Dermis microvascular lymphatic vessel endothelial cell (primary cell): ENCODE measurements around the gene SLC5A7. TPM values are rescaled to one million over a fixed set of nuclear protein-coding genes. Genes with fewer than 3 reads are reported as not detected.

Source experiments
- DNase-seq, 2 donors: peaks; one replicate each; pipeline versions ENCODE4 v3.0.0 to v3.0.0-alpha.2; 2010; ENCODE audit warnings: low read depth in 2 of 2
- total RNA-seq: library from RNA; depleted of rRNA; stranded (reverse); fragments of >200 nt; gene quantifications from 2 replicates; pipeline ENCODE4 v1.2.1, GENCODE V29; 2014

Gene SLC5A7
- total RNA-seq = not detected in 2 replicates

DNA sequence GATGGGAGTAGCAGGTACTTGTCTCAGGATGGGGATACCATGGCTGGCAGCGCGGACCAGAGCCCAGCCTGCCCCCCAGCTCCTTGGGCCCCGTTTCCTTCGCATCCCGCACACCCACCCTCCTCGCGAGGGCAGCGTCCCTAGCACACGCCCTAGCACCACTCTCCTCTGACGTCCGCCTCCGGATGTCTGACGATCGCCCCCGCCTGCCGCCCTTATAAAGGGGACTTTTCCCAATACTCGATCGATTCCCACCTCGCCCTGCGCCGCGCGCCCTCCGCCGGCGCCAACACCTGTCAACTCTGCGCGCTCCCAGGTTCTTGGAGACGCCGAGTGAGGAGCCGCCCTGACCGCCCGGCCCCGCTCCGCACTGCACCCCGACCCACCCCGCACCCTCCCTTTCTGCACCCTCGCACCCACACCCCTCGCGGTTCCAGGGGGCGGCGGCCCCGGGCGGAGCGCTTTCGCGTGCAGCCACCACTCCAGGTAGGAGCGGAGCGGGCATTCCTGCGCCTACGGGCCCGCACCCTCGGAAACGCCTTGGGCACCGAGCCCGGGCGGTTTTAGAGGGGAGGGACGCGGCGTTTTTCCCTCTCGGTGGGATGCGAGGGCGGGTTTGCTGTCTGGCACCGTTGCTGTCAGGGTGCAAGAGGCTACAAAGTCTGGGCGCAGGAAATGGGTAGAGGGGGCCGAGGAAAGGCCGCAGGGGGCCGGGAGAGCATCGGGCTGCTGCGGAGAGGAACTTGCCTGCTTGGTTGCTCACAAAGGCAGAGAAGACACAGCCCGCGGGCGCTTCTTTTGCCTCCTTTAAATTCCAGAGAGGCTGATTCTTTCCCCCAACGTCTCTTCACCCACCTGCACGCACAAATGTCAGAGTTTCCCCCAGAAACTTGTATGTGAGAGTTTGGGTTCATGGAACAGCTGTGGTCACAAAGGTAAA, at the start of gene SLC5A7:
SLC5A7 (plus strand) TSS at position 247 of the 940 bp plus-strand sequence. CDS start 1,632 bp downstream, outside the sequence.
- no peak for DNase-seq

DNA sequence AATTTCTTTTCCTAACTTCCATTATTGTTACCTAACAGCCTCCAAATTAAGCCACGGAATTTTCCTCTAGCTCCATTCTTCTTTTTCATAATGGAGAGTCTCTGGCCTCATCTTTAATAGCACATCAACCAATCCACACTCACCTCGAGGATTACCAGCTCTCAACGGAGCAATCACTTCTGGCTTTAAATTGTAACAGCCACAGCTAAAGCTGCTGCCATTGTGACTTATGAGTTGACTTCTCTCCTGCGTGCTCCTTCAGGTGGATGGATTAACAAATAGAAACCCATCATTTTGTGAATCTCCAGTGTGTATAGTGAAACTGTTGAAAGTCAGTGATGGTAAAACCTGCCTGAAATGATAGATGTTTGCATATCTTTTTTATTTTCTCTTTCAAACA, 24.9 kb upstream of the SLC5A7 start:
- DNase-seq = no peak

DNA sequence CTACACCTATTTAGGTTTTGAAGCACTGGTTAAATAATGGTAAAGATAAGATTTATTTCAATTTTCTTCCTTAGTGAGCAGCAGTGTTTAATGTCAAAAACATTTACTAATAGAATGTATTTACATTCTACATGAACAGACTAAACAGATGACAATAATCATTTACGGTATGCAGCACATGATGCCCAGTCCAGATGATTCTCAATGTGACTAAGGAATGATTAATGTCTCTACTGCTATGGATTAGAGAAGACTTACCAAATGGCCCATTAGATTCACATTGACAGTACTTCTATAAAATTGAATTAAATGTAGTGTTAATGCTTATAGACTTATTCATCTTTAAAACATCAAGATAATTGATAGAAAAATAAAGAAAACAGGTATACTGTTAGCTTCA, 22.1 kb upstream of the SLC5A7 start:
- no peak for DNase-seq

- no peak for DNase-seq
These were observed 1.6 kb upstream of the SLC5A7 start for GRCh38 chr2:107984707-107985106.

DNA sequence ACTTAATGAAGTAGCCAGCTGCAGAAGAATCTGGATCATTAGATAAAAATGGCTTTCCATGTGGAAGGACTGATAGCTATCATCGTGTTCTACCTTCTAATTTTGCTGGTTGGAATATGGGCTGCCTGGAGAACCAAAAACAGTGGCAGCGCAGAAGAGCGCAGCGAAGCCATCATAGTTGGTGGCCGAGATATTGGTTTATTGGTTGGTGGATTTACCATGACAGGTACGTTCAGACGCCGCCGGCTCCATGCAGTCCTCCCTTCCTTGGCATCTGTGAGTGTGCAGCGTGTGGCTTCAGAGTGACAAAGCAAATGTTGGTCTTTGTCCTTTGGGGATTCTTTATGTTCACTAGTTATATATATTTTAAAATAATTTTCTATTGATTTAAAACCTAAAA, 1.8 kb downstream of the SLC5A7 start:
- no peak for DNase-seq

DNA sequence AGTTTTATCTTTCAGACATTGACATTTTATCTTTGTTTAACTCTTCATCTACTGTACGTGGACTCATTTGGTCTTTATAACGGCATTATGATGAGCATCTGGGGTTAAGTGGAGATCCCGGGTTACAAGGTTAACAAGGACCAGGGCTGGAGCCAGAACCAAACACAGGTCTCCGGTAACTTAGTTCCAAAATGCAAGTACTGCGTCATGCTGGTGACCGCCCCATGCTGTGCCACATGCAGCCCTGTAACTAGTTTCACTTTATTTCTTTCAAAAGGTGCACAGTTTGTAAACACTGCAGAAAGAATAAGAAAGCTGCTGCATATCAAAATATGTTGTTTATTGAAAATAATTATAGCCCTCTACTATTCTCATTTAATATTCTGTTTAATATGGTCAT, 3.1 kb downstream of the SLC5A7 start:
- DNase-seq = no peak

- no peak for DNase-seq
These were observed 4.4 kb downstream of the SLC5A7 start for GRCh38 chr2:107990718-107991117.

DNA sequence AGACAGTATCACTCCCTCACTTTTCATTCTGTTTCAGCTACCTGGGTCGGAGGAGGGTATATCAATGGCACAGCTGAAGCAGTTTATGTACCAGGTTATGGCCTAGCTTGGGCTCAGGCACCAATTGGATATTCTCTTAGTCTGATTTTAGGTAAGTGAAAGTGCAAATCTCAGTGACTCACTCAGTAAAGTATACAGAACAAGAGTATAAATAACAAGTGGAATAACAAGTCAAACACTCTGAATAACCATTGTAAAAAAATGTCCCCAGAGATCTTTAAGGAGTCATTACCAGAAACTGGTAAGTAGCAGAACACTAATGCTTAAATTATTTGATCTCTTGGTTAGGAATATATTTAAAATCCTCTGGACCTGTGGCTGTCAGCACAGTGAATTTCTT, 5.7 kb downstream of the SLC5A7 start:
- DNase-seq = no peak

- no peak for DNase-seq
These were observed 12.8 kb downstream of the SLC5A7 start for GRCh38 chr2:107999158-107999557.

DNA sequence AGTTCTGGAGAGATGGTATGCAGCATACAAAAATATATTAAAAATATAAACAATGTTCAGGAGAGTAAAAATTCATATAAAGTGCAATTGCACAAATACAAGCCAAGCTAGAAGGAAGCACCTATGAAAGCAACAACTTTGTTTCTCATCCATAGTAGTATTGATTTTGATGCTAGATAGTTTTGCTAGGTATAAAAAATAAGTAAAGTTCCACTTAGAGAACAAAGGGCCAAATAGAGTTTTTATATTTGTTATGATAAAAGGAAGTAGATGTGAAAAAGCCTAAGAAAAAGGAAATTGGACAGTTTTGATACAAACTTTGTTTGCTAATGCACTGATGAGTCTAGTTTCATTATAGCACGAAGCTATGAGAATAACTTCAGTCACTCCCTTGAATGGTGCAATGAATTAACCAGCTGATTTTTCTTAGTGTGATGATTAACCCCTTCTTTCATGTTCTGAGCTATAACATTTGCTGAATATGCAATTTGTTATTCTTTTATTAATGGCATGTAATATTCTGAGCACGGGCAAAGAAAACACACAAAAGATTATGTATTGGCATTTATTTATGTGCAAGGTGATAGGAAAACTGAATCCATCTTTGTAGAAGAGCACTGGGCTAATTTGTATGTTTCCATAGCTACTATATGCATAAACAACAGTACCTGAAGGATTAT, 24.7 kb downstream of the SLC5A7 start:
- no peak for DNase-seq

DNA sequence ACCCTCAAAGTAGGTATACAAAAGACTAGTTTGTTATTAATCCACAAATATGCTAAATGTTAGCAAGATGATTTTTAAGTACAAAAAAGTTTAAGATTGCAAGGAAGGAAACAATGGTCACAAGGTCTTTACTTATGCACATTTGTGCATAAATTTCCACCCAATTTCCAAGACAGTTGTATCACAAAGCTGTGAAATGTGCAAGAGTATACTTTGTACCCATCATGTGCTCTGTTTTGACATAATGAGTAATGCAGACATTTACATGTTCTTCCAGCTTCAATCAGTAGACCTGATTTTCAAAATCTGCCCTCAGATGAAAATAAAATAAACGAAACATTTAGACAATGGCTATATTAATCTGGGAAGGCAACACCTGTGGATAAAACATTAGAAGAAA, 27.0 kb downstream of the SLC5A7 start:
- DNase-seq = no peak

- no peak for DNase-seq
These were observed 36.3 kb downstream of the SLC5A7 start for GRCh38 chr2:108022628-108023027.

DNA sequence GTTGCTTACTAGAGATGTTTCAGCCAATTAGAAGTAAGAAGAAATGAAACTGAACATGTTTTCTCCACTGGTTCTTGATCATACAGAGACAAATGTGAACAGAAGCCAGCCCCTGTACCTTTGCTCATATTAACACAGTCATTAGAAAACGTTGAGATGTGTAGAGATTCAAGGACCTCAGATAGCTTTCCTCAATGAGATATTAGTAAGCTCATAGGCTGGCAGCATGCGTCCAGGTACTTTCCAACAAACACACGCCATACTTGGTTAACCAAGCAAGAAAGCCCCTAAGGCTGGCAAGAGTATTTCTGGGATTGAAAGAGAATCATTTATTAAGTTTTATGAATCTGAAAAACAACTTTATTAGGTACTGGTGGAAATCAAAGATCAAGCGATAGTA, 37.5 kb downstream of the SLC5A7 start:
- DNase-seq = no peak

- DNase-seq = no peak
These were observed 39.9 kb downstream of the SLC5A7 start for GRCh38 chr2:108026092-108026794.

DNA sequence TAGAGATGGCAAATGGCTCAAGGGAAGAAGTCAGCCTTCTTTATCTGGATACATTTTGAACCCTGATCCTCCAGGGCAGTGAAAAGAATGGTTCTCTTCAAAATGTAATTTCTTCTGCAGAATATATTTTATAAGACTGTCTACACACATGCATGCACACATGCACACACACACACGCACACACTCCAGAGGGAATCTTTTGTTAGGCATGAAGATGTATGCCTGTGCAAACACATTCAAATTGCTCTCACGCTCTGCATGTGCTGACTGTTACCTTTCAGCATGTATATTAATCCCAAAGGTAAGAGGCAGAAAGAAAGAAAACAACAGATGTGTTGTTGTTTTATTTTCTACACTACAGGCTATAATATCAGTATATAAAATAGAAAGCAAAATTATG, 43.2 kb downstream of the SLC5A7 start:
- DNase-seq = no peak

DNA sequence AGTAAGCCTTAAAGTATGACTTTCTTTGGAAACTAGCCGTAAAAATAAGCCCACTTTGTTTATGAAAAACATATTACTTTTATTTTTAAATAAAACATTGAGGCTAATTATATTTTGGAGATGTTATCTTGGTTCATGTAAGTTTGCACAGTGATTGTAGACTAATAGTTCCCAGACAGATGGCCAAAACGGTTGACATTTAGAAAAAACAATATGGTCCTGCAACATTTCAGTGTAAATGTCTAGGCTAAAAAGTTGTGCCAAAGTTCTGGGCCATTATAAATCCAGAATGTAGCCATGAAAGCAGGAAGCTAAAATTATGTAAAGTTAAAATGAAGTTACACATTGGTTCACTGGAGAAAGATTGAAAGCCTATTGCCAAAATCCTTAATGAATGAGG, 43.6 kb downstream of the SLC5A7 start:
- DNase-seq = no peak

GRCh38 chr2:108031471-108031941, 45.2 kb downstream of the SLC5A7 start:
- no peak for DNase-seq

- no peak for DNase-seq
These were observed 48.5 kb downstream of the SLC5A7 start for GRCh38 chr2:108034843-108035242.

GRCh38 chr2:108048752-108049151, 62.4 kb downstream of the SLC5A7 start:
- no peak for DNase-seq

- no peak for DNase-seq
These were observed 72.3 kb downstream of the SLC5A7 start for GRCh38 chr2:108058576-108059137.

GRCh38 chr2:108061439-108062042, 75.2 kb downstream of the SLC5A7 start:
- DNase-seq = no peak
